ENCODE measurements around the gene NOC2L. TPM values are rescaled to one million over a fixed set of nuclear protein-coding genes. Genes with fewer than 3 reads are reported as not detected.

NOC2L gene
- total RNA-seq, 4 donors from 2014 or later, result 47.4 to 115 (median 74.2) TPM

DNA sequence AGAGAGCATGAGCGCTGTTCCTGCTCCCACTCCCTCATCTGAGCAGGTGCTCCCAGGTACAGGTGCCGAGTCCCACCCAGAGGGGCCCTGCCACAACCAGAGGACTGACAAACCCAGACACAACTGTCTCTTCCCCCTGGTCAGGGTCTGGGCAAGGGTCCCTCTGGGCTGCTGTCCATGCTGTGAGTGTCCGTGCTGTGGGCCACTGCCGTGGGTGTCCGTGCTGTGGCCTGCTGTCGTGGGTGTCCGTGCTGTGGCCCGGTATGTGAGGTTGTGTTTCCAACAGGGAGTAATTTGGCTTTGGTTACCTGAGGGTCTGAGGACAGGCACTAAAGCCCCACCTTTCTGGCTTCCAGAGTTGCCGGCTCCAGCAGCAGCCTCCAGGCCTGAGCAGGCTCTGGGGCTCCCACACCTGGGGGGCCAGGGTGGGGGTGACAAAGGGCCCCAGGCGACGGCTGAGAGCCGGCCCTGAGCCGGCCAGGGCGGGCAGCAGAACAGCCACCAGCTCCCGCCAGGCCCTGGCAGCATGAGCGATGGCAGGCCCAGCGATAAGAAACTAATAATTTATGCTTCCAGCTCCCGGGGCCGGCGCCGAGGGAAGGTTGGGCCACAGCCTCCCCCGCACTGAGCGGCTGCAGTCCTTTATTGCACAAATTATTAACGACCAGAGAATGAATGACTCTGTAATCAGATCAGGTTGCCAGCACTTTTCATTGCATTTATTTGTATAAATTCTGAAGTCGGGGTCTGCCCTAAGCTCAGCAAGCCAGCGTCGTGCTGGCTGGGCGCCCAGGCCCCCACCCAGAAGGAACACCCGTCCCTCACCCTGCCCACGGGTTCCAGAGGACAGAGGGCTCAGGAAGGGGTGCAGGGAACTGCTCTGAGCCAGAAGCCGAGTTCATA, 42.6 kb downstream of the NOC2L start:
- Histone ChIP-seq H3K9me3 (no peaks in the 10 kb centered on the region), H3K27ac (no peak overlapping the region), H3K4me1 (peaks cover 11 to 12% of the 10 kb centered on the region in 2 donors), H3K27me3 (peaks cover 3 to 50% (median 16%) of the 10 kb centered on the region in 3 donors), H3K36me3 (no peaks in the 10 kb centered on the region), H3K4me3 (no peak overlapping the region)
- intact Hi-C loops (cut with DNase I; ENCODE audit: low total_unique reads) (no loop called here), in situ Hi-C loops (cut with MboI; ENCODE audit: low sequenced_read_pairs in 4 of 4) (no loop called here)
- DNase-seq (no peak), ATAC-seq (no peak)
- TF ChIP-seq POLR2A (IDR thresholded peaks at IDR 0.05), result no peak
- TF ChIP-seq, protein P1, sequence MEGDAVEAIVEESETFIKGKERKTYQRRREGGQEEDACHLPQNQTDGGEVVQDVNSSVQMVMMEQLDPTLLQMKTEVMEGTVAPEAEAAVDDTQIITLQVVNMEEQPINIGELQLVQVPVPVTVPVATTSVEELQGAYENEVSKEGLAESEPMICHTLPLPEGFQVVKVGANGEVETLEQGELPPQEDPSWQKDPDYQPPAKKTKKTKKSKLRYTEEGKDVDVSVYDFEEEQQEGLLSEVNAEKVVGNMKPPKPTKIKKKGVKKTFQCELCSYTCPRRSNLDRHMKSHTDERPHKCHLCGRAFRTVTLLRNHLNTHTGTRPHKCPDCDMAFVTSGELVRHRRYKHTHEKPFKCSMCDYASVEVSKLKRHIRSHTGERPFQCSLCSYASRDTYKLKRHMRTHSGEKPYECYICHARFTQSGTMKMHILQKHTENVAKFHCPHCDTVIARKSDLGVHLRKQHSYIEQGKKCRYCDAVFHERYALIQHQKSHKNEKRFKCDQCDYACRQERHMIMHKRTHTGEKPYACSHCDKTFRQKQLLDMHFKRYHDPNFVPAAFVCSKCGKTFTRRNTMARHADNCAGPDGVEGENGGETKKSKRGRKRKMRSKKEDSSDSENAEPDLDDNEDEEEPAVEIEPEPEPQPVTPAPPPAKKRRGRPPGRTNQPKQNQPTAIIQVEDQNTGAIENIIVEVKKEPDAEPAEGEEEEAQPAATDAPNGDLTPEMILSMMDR (IDR thresholded peaks at IDR 0.05 in 4 of 5, conservative IDR thresholded peaks at IDR 0.05 in 1 of 5), result no peak

DNA sequence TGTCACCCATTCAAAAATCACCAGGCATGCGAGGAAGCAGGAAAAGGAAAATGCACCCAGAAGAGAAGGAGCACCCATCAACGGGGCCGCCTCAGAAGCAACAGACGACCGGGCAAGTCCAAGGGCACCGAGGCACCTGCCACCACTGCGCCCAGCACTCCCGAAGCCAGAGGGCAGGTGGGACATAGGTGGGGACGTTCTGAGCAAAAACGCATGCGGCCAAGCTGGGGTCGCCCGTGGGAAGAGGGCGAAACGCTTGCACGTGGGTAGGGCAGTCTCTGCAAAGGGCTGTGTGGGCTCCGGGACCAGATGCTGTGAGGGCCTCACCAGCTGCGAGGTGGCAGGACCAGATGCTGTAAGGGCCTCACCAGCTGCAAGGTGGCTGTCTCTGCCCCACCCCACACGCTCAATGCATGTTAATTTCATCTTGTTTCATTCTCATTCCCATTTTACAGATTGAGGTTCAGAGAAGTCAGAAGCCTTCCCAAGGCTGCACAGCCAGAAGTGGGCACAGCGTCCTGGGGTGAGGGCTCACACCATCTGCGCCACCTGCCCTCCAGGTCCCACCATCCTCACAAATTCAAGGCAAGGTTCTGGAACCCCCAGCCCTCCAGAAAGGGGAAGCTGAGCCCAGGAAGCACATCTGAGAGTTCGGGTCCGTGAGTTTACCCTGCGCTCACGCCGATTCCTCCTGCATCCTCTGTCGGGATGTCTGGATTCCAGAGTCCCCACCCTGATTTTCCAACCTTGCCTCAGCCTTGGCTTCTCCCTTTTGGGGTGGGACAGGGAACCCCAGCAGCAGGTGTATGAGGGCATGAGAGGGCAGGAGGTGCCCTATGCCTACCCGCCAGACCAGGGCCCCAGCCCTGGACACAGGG, 43.5 kb downstream of the NOC2L start:
- Histone ChIP-seq H3K36me3 (no peaks in the 10 kb centered on the region), H3K4me1 (peaks cover 2 to 3% of the 10 kb centered on the region in 2 donors), H3K9me3 (no peaks in the 10 kb centered on the region), H3K27ac (no peak overlapping the region), H3K27me3 (peaks cover 11 to 56% (median 25%) of the 10 kb centered on the region in 3 donors), H3K4me3 (no peak overlapping the region)
- TF ChIP-seq, protein P1 (IDR thresholded peaks at IDR 0.05 in 4 of 5, conservative IDR thresholded peaks at IDR 0.05 in 1 of 5), result no peak
- TF ChIP-seq POLR2A (IDR thresholded peaks at IDR 0.05), result no peak
- intact Hi-C loops (cut with DNase I; ENCODE audit: low total_unique reads) (no loop called here), in situ Hi-C loops (cut with MboI; ENCODE audit: low sequenced_read_pairs in 4 of 4) (no loop called here)
- DNase-seq, result no peak
- no peak for ATAC-seq

DNA sequence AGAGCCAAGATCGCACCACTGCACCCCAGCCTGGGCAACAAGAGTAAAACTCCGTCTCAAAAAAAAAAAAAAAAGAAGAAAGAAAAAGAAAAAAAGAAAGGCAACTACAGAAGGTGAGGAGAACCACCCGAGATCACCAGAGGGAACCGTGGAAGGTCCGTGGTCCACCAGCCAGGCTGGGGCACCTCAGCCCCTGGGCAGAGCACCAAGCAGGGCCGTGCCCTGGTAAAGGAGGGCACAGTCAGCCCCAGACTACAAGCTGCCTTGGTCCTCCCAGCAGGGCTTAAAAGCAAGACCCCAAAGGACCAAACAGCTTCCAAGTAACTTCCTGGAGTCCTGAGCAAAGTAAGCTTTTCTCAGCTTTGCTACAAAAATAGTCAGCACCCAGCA, 44.2 kb downstream of the NOC2L start:
- no peak for DNase-seq
- Histone ChIP-seq H3K4me3 (no peak overlapping the region), H3K36me3 (no peaks in the 10 kb centered on the region), H3K9me3 (no peaks in the 10 kb centered on the region), H3K27me3 (peaks cover 17 to 54% (median 23%) of the 10 kb centered on the region in 3 donors), H3K4me1 (no peaks in the 10 kb centered on the region), H3K27ac (no peak overlapping the region)
- TF ChIP-seq POLR2A (IDR thresholded peaks at IDR 0.05), result no peak
- TF ChIP-seq, protein P1 (IDR thresholded peaks at IDR 0.05 in 4 of 5, conservative IDR thresholded peaks at IDR 0.05 in 1 of 5), result no peak
- no peak for ATAC-seq
- intact Hi-C loops (cut with DNase I; ENCODE audit: low total_unique reads) (no loop called here), in situ Hi-C loops (cut with MboI; ENCODE audit: low sequenced_read_pairs in 4 of 4) (no loop called here)

DNA sequence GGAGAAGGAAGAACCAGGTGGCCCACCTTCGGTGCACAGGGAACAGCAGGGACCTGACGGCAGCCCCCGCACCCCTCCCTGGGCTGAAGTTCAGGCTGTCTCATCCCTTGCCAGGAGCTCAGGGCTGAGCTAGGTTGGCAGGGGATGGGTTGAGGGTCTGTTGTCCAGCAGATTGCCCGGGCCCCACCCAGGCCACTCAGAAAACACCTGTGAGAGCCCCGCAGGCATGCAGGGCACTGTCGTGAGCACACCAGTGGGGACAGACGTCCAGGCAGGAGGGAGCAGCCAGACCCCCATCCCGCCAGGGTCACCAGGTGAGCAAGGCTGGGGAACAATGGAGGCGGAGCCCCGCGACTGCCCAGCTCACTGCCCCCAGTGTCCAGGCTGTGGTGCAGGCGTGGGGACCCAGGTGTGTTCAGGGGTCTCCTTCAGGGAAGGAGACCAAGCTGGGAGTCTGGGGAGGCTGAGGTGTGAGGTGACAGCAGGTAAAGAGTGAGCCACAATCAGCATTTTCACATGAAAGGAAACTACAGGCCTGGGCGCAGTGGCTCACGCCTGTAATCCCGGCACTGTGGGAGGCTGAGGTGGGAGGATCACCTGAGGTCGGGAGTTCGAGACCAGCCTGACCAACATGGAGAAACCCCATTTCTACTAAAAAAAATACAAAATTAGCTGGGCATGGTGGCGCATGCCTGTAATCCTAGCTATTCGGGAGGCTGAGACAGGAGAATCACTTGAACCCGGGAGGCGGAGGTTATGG, 44.7 kb downstream of the NOC2L start:
- DNase-seq (no peak), ATAC-seq (no peak)
- Histone ChIP-seq H3K36me3 (no peaks in the 10 kb centered on the region), H3K4me3 (no peak overlapping the region), H3K4me1 (no peaks in the 10 kb centered on the region), H3K27me3 (peaks cover 17 to 48% (median 19%) of the 10 kb centered on the region in 3 donors), H3K9me3 (no peaks in the 10 kb centered on the region), H3K27ac (no peak overlapping the region)
- in situ Hi-C loops (cut with MboI; ENCODE audit: low sequenced_read_pairs in 4 of 4) (no loop called here), intact Hi-C loops (cut with DNase I; ENCODE audit: low total_unique reads) (no loop called here)
- no peak for TF ChIP-seq POLR2A (IDR thresholded peaks at IDR 0.05)
- TF ChIP-seq, protein P1 (IDR thresholded peaks at IDR 0.05 in 4 of 5, conservative IDR thresholded peaks at IDR 0.05 in 1 of 5), result no peak

Measured in gastrocnemius medialis (tissue), 4 donors.